IMR-90 (cell line): ENCODE data around the gene NUAK1. TPM values are rescaled to one million over a fixed set of nuclear protein-coding genes. Genes with fewer than 3 reads are reported as not detected.

Experiments used
- ATAC-seq: fragments of 200-7000 bp; cut with Tn5 transposase; 2 replicates; pipeline ENCODE4 v1.9.1; 2020; ENCODE audit warnings: low read depth, mild to moderate bottlenecking, moderate library complexity
- BruUV-seq: library from RNA; stranded (reverse); fragments of 400-500 nt; replicated peaks from 2 replicates; lab custom pipeline; 2021; lab: Mats Ljungman, UMichigan
- CTCF ChIA-PET: fragments of 300-600 bp; formaldehyde crosslinking; extraction: SDS; loops from one replicate; lab custom pipeline; 2021; ENCODE audit warnings: antibody characterized with exemption; lab: Yijun Ruan, JAX
- POLR2A ChIA-PET: fragments of 300-600 bp; sonication (Branson Sonifier 250); formaldehyde crosslinking; loops from one replicate; lab custom pipeline; 2022; ENCODE audit warnings: antibody characterized with exemption; ENCODE audit not compliant: unreplicated experiment; lab: Charles Lee
- DNase-seq: peaks from one replicate; pipeline ENCODE4 v3.0.0; 2013
- H2AFZ ChIP-seq: replicated peaks from 2 replicates; pipeline ENCODE3; 2013; ENCODE audit warnings: low read length, mild to moderate bottlenecking; ENCODE audit not compliant: poor library complexity
- H2AK5ac ChIP-seq: 2 replicates; pipeline ENCODE4 v1.6.1; 2013; ENCODE audit warnings: low read depth, low read length, inconsistent platforms
- H2AK9ac ChIP-seq: replicated peaks from 2 replicates; pipeline ENCODE3; 2013; ENCODE audit warnings: mild to moderate bottlenecking, low read depth, low read length, moderate library complexity; ENCODE audit not compliant: poor library complexity
- H2BK120ac ChIP-seq: 2 replicates; pipeline ENCODE4 v1.6.1; 2013; ENCODE audit warnings: low read depth, low read length, inconsistent platforms
- H2BK15ac ChIP-seq: 3 replicates; pipeline ENCODE4 v1.6.1; 2013; ENCODE audit warnings: low read depth, low read length, inconsistent platforms
- H2BK20ac ChIP-seq: 2 replicates; pipeline ENCODE4 v1.6.1; 2013; ENCODE audit warnings: low read depth, mild to moderate bottlenecking, inconsistent platforms, low read length, moderate library complexity
- H2BK5ac ChIP-seq: 2 replicates; pipeline ENCODE4 v1.6.1; 2013; ENCODE audit warnings: mild to moderate bottlenecking, low read depth, low read length, inconsistent platforms; ENCODE audit not compliant: poor library complexity, severe bottlenecking
- H3K14ac ChIP-seq: replicated peaks from 2 replicates; pipeline ENCODE4 v1.6.1; 2013; ENCODE audit warnings: low read depth, low read length, inconsistent platforms
- H3K18ac ChIP-seq: 2 replicates; pipeline ENCODE4 v1.6.1; 2013; ENCODE audit warnings: low read depth, low read length, control low read depth
- H3K23ac ChIP-seq: 2 replicates; pipeline ENCODE4 v1.6.1; 2013; ENCODE audit warnings: low read depth, low read length, inconsistent platforms
- H3K27ac ChIP-seq: 2 replicates; pipeline ENCODE4 v1.5.1; 2013; ENCODE audit warnings: mild to moderate bottlenecking, control low read depth, low read length; ENCODE audit not compliant: insufficient read depth
- H3K27me3 ChIP-seq: 2 replicates; pipeline ENCODE4 v1.6.1; 2013; ENCODE audit warnings: low read length; ENCODE audit not compliant: control insufficient read depth, insufficient read depth
- H3K36me3 ChIP-seq: 2 replicates; pipeline ENCODE4 v1.6.1; 2013; ENCODE audit warnings: low read length, mixed read lengths; ENCODE audit not compliant: control insufficient read depth, insufficient read depth
- H3K4ac ChIP-seq: 2 replicates; pipeline ENCODE4 v1.6.1; 2013; ENCODE audit warnings: low read depth, low read length, inconsistent platforms
- H3K4me1 ChIP-seq: 2 replicates; pipeline ENCODE4 v1.6.1; 2013; ENCODE audit warnings: low read length, mixed read lengths; ENCODE audit not compliant: control insufficient read depth, insufficient read depth
- H3K4me2 ChIP-seq: 2 replicates; pipeline ENCODE4 v1.6.1; 2013; ENCODE audit warnings: low read depth, mild to moderate bottlenecking, control low read depth, low read length, moderate library complexity
- H3K4me3 ChIP-seq: 2 replicates; pipeline ENCODE4 v1.5.1; 2013; ENCODE audit warnings: low read depth, mild to moderate bottlenecking, control low read depth, low read length, moderate library complexity; ENCODE audit not compliant: insufficient read depth
- H3K56ac ChIP-seq: 2 replicates; pipeline ENCODE4 v1.6.1; 2013; ENCODE audit warnings: low read length, inconsistent platforms; ENCODE audit not compliant: insufficient read depth; ENCODE audit errors: extremely low read depth
- H3K79me1 ChIP-seq, 2 experiments: 2 replicates each; pipeline ENCODE4 v1.6.1; 2013; ENCODE audit warnings: low read length in 2 of 2, inconsistent platforms in 1 of 2, low read depth in 1 of 2
- H3K9ac ChIP-seq: 2 replicates; pipeline ENCODE4 v1.6.1; 2013; ENCODE audit warnings: low read depth, low read length, control low read depth
- H3K9me1 ChIP-seq: 2 replicates; pipeline ENCODE4 v1.6.1; 2013; ENCODE audit warnings: low read length, inconsistent platforms; ENCODE audit not compliant: insufficient read depth
- H3K9me3 ChIP-seq: 2 replicates; pipeline ENCODE4 v1.6.1; 2013; ENCODE audit warnings: low read length; ENCODE audit not compliant: control insufficient read depth, insufficient read depth
- H4K20me1 ChIP-seq: 2 replicates; pipeline ENCODE4 v1.6.1; 2013; ENCODE audit warnings: low read length, inconsistent platforms; ENCODE audit not compliant: insufficient read depth
- H4K5ac ChIP-seq: 2 replicates; pipeline ENCODE4 v1.6.1; 2013; ENCODE audit warnings: mild to moderate bottlenecking, low read depth, low read length, control low read depth
- H4K8ac ChIP-seq, 2 experiments: 2 replicates each; pipeline ENCODE4 v1.6.1; 2013; ENCODE audit warnings: low read depth in 2 of 2, low read length in 2 of 2, control low read depth in 1 of 2, inconsistent platforms in 1 of 2
- H4K91ac ChIP-seq: 2 replicates; pipeline ENCODE4 v1.6.1; 2013; ENCODE audit warnings: low read depth, low read length, inconsistent platforms; ENCODE audit not compliant: insufficient read depth
- BHLHE40 ChIP-seq: fragments of 150-350 bp; IDR thresholded peaks from 2 replicates; pipeline ENCODE4 v1.6.1; 2016; ENCODE audit warnings: mild to moderate bottlenecking, low read depth, low read length
- CEBPB ChIP-seq: IDR thresholded peaks from 2 replicates; pipeline ENCODE4 v1.6.1; 2012; ENCODE audit warnings: low read depth, low read length, improper control_type of control experiment
- CHD1 ChIP-seq: IDR thresholded peaks from 2 replicates; pipeline ENCODE4 v1.6.1; 2012; ENCODE audit warnings: low read depth, low read length, improper control_type of control experiment
- FOS ChIP-seq: fragments of 150-350 bp; IDR thresholded peaks from 2 replicates; pipeline ENCODE4 v1.6.1; 2016; ENCODE audit warnings: low read depth, low read length
- NFE2L2 ChIP-seq: fragments of 150-350 bp; IDR thresholded peaks from 2 replicates; pipeline ENCODE4 v1.6.1; 2016; ENCODE audit warnings: low read depth, mild to moderate bottlenecking, low read length
- POLR2A ChIP-seq: IDR thresholded peaks from 2 replicates; pipeline ENCODE4 v1.6.1; 2012; ENCODE audit warnings: mild to moderate bottlenecking, low read depth, low read length
- SMC3 ChIP-seq: fragments of 150-350 bp; IDR thresholded peaks from 2 replicates; pipeline ENCODE4 v1.6.1; 2016; ENCODE audit warnings: low read depth, mild to moderate bottlenecking, antibody characterized with exemption, low read length, moderate library complexity
- WGBS, 2 experiments: methylation state at CpG; one replicate each; pipeline versions ENCODE4 v1.1.5 to v1.1.7; 2013; ENCODE audit warnings: missing lambda C conversion rate in 2 of 2; ENCODE audit not compliant: insufficient read length in 1 of 2; ENCODE audit errors: extremely low coverage in 2 of 2; 5-methylcytosine and 5-hydroxymethylcytosine counted together
- dilution Hi-C: fragments of 300-500 bp; cut with HindIII; formaldehyde crosslinking; loops from one replicate; pipeline ENCODE4 v1.14.3; 2018; ENCODE audit warnings: low sequenced_read_pairs; ENCODE audit not compliant: unreplicated experiment
- in situ Hi-C: fragments of 300-500 bp; cut with MboI; formaldehyde crosslinking; loops from 3 replicates; pipeline ENCODE4 v1.14.3; 2019; ENCODE audit warnings: low sequenced_read_pairs, inconsistent platforms, mixed read lengths
- intact Hi-C: fragments of 100-400 bp; cut with micrococcal nuclease; formaldehyde crosslinking; loops from 2 replicates; pipeline ENCODE4 v1.10.0; 2022
- polyA plus RNA-seq, 3 experiments: library from polyadenylated mRNA; depleted of rRNA; stranded (reverse); fragments of >200 nt; gene quantifications; 2 replicates each; pipeline ENCODE4 v1.2.3, GENCODE V29; 2012; ENCODE audit warnings: low replicate concordance in 1 of 3
- total RNA-seq: library from RNA; depleted of rRNA; stranded (reverse); fragments of >200 nt; gene quantifications from 2 replicates; pipeline ENCODE4 v1.2.3, GENCODE V29; 2012
- TF ChIP-seq, protein P1 (sequence below): conservative IDR thresholded peaks from 2 replicates; pipeline ENCODE4 v1.5.1; 2012; ENCODE audit warnings: mild to moderate bottlenecking, low read depth, low read length, improper control_type of control experiment

The NUAK1 gene
- total and polyA plus RNA-seq, 2 of the 4 experiments (the other 2 are of a cell fraction), result 4.8 to 8.8 TPM

DNA sequence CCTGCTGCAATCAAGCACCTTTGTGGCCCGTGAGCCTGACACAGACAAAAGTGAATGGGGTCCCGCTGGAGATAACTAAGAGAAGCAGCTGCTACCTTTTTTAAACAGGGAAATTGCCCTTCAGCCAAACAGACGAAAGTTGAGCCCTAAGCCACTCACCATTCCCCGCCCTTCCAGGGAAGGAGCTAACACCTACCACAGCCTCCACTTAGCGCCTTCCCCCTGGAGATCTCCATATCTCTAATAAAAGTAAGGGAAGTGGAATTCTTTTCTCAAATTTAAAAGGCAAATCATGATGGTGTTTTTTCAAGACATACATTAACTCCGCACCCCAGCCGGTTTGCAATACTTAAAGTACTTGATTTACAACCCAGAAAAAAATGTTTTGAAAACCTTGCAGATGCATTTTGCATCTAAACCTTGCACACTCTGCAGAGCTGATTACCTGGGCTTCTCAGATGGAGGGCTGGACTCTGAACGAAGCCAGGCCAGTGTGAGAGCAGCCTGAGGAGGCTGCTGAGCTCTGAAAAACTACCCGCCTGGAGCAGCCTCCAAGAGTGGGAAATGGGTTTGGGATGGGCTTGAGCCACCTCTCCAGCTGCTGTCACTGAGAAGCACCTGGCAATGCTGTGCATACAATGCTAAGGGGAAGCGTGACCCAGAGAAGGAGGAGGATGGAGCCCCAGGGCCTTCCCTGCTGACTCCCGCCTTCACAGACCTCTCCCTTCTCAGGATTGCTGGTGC is 10.0 kb downstream of the NUAK1 start (continued):
- no peak for TF ChIP-seq POLR2A

DNA sequence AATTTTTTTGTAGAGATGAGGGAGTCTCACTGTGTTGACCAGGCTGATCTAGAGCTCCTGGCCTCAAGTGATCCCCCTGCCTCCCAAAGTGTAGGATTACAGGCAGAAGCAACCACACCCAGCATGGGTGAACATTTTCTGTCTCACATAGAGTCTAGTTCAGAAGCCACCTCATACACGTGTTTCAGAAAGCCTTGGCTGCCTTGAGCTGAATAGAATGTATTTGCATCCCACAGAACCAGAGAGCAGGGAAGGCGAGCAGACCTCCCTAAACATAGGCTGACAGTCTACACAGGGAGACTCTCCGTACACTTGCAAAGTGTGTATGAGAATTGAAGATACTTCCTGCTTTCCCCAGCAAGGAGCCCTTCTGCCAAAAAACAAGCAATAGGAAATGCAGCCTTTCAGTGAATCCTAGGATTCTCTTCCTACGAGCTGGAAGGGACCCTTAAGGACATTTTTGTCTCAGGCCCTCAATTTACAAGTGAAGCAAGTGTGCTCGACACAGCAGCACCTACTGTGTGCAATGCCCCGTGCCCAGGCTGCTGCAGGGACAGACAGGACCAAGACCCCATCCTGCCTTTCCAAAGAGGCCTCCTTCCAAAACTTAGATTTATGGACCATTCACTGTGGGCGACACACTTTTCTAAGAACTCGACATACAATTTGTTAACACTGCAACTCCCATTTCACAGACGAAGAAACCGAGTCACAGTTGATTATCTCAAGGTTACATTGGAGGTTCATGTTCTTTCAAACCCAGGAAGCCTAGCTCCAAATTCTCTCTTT is 11.2 kb downstream of the NUAK1 start:
- Histone ChIP-seq H3K4me1 (peaks cover 16% of the 10 kb centered on the region), H3K4me3 (no peak overlapping the region), H3K23ac (no peak overlapping the region; the same call in 1 of the 2 replicates), H3K56ac (no peak overlapping the region), H4K8ac (peak overlapping the region in 1 of 2 experiments; percentile 47; a peak in 2 of 4 replicates), H3K79me1 (peaks cover 37 to 80% of the 10 kb centered on the region in 2 experiments; a peak in 3 of 4 replicates), H3K36me3 (no peaks in the 10 kb centered on the region), H3K9ac (no peak overlapping the region), H4K20me1 (peaks cover 33% of the 10 kb centered on the region; the same call in 1 of the 2 replicates), H3K9me1 (peaks cover 20% of the 10 kb centered on the region), H2BK120ac (peak overlapping the region; percentile 31), H3K9me3 (no peaks in the 10 kb centered on the region), H3K18ac (peak overlapping the region; percentile 1; the same call in 1 of the 2 replicates), H4K91ac (peak overlapping the region; percentile 56; the same call in 1 of the 2 replicates), H3K14ac (0 out of 2 replicates have a peak overlapping the region, but pooled peaks have one; percentile 2), H2AFZ (no peak overlapping the region), H2AK5ac (peak overlapping the region; percentile 62), H4K5ac (no peak overlapping the region), H3K4ac (peak overlapping the region; percentile 54; the same call in 1 of the 2 replicates), H2AK9ac (no peak overlapping the region), H3K27me3 (no peaks in the 10 kb centered on the region), H3K27ac (no peak overlapping the region), H2BK15ac (no peak overlapping the region; the same call in 2 of the 3 replicates), H2BK5ac (no peak overlapping the region), H3K4me2 (no peak overlapping the region), H2BK20ac (peak overlapping the region; percentile 52)
- DNase-seq (peak; percentile 16), ATAC-seq (no peak)
- no TSS peak for BruUV-seq
- TF ChIP-seq BHLHE40 (no peak), CEBPB (no peak), FOS (no peak), CHD1 (no peak), NFE2L2 (no peak), SMC3 (no peak)
- TF ChIP-seq, protein P1, sequence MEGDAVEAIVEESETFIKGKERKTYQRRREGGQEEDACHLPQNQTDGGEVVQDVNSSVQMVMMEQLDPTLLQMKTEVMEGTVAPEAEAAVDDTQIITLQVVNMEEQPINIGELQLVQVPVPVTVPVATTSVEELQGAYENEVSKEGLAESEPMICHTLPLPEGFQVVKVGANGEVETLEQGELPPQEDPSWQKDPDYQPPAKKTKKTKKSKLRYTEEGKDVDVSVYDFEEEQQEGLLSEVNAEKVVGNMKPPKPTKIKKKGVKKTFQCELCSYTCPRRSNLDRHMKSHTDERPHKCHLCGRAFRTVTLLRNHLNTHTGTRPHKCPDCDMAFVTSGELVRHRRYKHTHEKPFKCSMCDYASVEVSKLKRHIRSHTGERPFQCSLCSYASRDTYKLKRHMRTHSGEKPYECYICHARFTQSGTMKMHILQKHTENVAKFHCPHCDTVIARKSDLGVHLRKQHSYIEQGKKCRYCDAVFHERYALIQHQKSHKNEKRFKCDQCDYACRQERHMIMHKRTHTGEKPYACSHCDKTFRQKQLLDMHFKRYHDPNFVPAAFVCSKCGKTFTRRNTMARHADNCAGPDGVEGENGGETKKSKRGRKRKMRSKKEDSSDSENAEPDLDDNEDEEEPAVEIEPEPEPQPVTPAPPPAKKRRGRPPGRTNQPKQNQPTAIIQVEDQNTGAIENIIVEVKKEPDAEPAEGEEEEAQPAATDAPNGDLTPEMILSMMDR, result no peak; the same call in 1 of the 2 replicates
- intact Hi-C loops, result no loop called here
- ChIA-PET CTCF (interaction anchor here (1.9 kb wide), 1 partner anchor 9 kb away, joined by 8 read pairs; no protein-coding TSS in a partner anchor), POLR2A (no interaction called here)
- in situ Hi-C loops, result no loop called here
- 88% methylated on average over 3 of the region's 10 CpGs; no CpG with 5 or more reads in 1 of the 2 experiments for WGBS, 2 experiments
- dilution Hi-C loops, result no loop called here
